ENCODE data around the gene NT5C3B.

Gene NT5C3B

DNA sequence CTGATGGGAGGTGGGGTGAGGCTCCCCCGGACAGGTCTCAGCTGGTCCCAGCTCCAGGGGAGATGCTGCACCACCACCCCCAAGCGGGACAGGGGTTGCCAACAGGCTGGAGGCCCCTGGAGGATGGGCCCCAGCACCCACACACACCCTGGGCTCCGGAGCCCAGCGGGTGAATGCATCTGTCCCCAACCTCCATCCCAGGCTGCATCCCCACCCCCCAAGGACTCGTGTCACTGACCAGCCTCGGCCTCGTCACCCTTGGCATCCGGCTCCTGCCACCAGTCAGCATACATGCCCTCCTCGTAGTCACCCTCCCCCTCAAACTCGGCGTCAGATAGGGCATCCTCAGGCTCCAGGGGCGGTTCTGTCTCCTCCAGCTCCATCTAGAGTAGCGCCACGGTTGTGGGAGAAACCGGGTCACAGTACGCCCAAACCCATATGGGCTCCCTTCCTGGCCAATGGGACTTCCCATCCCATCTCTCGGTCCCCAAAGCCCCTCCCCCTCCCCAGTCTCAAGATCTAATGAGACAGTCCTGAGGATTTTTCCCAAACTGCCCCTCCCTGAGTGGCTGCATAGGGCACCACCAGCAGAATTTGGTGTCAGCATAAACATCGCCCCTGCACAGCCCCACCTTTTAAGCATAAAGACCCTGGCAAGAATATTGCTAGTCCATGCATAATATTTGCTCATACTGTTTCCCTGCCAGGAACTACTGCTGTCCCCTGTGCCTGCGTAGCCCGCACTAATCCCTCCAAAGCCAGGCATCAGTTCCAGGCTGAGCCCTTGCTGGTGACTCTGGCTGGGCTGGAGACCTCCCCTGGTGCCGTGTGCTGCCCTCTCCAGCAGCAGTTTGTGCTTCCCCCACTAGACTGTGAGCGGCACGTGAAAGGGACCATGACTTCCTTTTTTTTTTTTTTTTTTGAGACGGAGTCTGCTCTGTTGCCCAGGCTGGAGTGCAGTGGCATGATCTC lies 32.7 kb downstream of the NT5C3B start:
- Histone ChIP-seq H3K4me3 (ENCODE audit: insufficient read depth, low read length, poor library complexity, severe bottlenecking) (no peak overlapping the region), H3K36me3 (ENCODE audit: low read length) (no peaks in the 10 kb centered on the region), H3K4me2 (ENCODE audit: low read depth, low read length, poor library complexity, severe bottlenecking) (peak overlapping the region; percentile 22), H3K27ac (ENCODE audit: low read depth, low read length) (no peak overlapping the region), H3K79me2 (ENCODE audit: insufficient read depth, low read length) (no peaks in the 10 kb centered on the region), H3K9me3 (ENCODE audit: insufficient read depth, low read length) (no peaks in the 10 kb centered on the region), H3K27me3 (ENCODE audit: low read length) (no peaks in the 10 kb centered on the region), H4K20me1 (ENCODE audit: low read depth, low read length) (no peaks in the 10 kb centered on the region), H2AFZ (ENCODE audit: low read depth, low read length, severe bottlenecking) (no peak overlapping the region), H3K9me2 (replicated peaks; ENCODE audit: insufficient read depth, low read length) (no peaks in the 10 kb centered on the region), H3F3A (ENCODE audit: insufficient read depth) (no peaks in the 10 kb centered on the region), H3K9ac (ENCODE audit: low read length) (no peak overlapping the region; the same call in 1 of the 2 replicates)
- TF ChIP-seq EZH2phosphoT487 (conservative IDR thresholded peaks at IDR 0.05; ENCODE audit: low read length), result no peak
- TF ChIP-seq CTCF (IDR thresholded peaks at IDR 0.05; ENCODE audit: insufficient read depth, low read length, poor library complexity, severe bottlenecking), result no peak

DNA sequence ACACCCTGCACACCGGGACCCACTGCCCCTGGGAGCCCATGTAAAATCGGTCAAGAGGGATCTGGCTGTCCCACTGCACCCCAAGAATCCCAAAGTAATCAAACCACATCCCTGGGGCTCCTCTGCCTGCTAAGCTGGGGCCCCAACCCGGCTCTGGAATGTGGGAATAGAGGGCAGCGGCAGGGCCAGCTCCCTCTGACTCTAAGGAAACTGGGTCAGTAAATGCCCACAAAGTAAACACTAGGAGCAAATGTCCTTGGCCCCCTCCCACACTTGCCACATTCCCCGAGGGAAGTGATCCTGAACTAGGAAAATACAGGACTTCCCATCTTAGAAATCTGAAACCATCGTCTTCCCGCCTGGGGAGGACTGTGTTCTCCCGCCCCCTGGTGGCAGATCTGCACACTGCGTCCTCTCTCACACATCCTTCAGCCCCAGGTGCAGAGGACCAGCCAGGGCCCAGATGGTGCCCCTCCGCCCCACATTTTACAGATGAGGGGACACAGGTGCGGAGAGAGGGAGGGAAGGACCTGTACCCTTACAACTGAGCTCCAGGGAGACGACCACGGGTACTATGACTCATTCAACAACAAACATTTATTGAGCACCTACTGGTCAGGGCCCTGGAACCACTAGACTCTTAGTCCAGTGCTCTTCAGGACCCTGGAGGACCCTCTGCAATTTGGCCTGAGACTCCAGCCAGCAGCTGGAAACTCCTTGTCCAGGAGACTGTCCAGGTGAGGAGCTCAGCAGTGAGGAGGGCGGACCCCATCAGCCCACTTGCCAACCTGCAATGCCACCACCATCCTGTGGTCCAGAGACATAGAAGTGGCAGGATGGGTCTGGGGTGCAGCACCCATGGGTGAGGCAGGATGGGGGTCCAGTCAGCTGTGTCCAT lies 34.4 kb downstream of the NT5C3B start:
- H2AFZ ChIP-seq (ENCODE audit: low read depth, low read length, severe bottlenecking), result no peak overlapping the region
- no peak overlapping the region for H3K9ac ChIP-seq (ENCODE audit: low read length)

More for the DNA sequence above, 34.4 kb downstream of the NT5C3B start:
- H3K27ac ChIP-seq (ENCODE audit: low read depth, low read length), result no peak overlapping the region
- TF ChIP-seq CTCF (IDR thresholded peaks at IDR 0.05; ENCODE audit: insufficient read depth, low read length, poor library complexity, severe bottlenecking), result peak; percentile 94
- TF ChIP-seq EZH2phosphoT487 (conservative IDR thresholded peaks at IDR 0.05; ENCODE audit: low read length), result no peak
- no peaks in the 10 kb centered on the region for H4K20me1 ChIP-seq (ENCODE audit: low read depth, low read length)
- H3K4me2 ChIP-seq (ENCODE audit: low read depth, low read length, poor library complexity, severe bottlenecking), result no peak overlapping the region
- no peaks in the 10 kb centered on the region for H3F3A ChIP-seq (ENCODE audit: insufficient read depth)
- no peaks in the 10 kb centered on the region for H3K9me2 ChIP-seq (replicated peaks; ENCODE audit: insufficient read depth, low read length)
- H3K27me3 ChIP-seq (ENCODE audit: low read length), result no peaks in the 10 kb centered on the region
- no peaks in the 10 kb centered on the region for H3K36me3 ChIP-seq (ENCODE audit: low read length)
- H3K9me3 ChIP-seq (ENCODE audit: insufficient read depth, low read length), result no peaks in the 10 kb centered on the region
- H3K79me2 ChIP-seq (ENCODE audit: insufficient read depth, low read length), result no peaks in the 10 kb centered on the region
- H3K4me3 ChIP-seq (ENCODE audit: insufficient read depth, low read length, poor library complexity, severe bottlenecking), result no peak overlapping the region
